GM23338 (cell line): ENCODE measurements around the gene TBCC. TPM values are rescaled to one million over a fixed set of nuclear protein-coding genes. Genes with fewer than 3 reads are reported as not detected.

Source experiments
- ATAC-seq: fragments of 200-7000 bp; cut with Tn5 transposase; 3 replicates; pipeline ENCODE4 v1.9.1; 2020
- DNase-seq: peaks from one replicate; pipeline ENCODE4 v3.0.0-alpha.2; 2015; ENCODE audit warnings: low spot score
- H2AFZ ChIP-seq: fragments of 200-600 bp; sonication (generic); 2 replicates; pipeline ENCODE4 v1.8.0; 2016; ENCODE audit warnings: antibody characterized with exemption, mild to moderate bottlenecking, moderate library complexity
- H3F3A ChIP-seq: fragments of 200-600 bp; sonication (generic); replicated peaks from 2 replicates; pipeline ENCODE4 v1.8.0; 2017; ENCODE audit warnings: antibody characterized with exemption, mixed run types, low read depth
- H3K27ac ChIP-seq: fragments of 200-600 bp; sonication (generic); 2 replicates; pipeline ENCODE4 v1.6.1; 2016; ENCODE audit warnings: low read depth
- H3K27me3 ChIP-seq: fragments of 200-600 bp; sonication (generic); 2 replicates; pipeline ENCODE4 v1.8.0; 2016; ENCODE audit warnings: mild to moderate bottlenecking, mixed run types, moderate library complexity; ENCODE audit not compliant: insufficient read depth
- H3K36me3 ChIP-seq: fragments of 200-600 bp; sonication (generic); 2 replicates; pipeline ENCODE4 v1.8.0; 2016; ENCODE audit warnings: mild to moderate bottlenecking; ENCODE audit not compliant: insufficient read depth
- H3K4me1 ChIP-seq: fragments of 200-600 bp; sonication (generic); 2 replicates; pipeline ENCODE4 v1.8.0; 2016; ENCODE audit warnings: mild to moderate bottlenecking, moderate library complexity; ENCODE audit not compliant: insufficient read depth
- H3K4me2 ChIP-seq: fragments of 200-600 bp; sonication (generic); 2 replicates; pipeline ENCODE4 v1.7.1; 2017; ENCODE audit warnings: mixed run types
- H3K4me3 ChIP-seq: fragments of 200-600 bp; sonication (generic); 2 replicates; pipeline ENCODE4 v1.6.1; 2016; ENCODE audit warnings: mixed run types
- H3K79me2 ChIP-seq: fragments of 200-600 bp; sonication (generic); replicated peaks from 2 replicates; pipeline ENCODE4 v1.8.0; 2017; ENCODE audit warnings: mild to moderate bottlenecking; ENCODE audit not compliant: insufficient read depth
- H3K9me2 ChIP-seq: fragments of 200-600 bp; sonication (generic); 2 replicates; pipeline ENCODE4 v1.8.0; 2017; ENCODE audit not compliant: insufficient read depth
- H4K20me1 ChIP-seq: fragments of 200-600 bp; sonication (generic); replicated peaks from 2 replicates; pipeline ENCODE4 v1.8.0; 2017; ENCODE audit warnings: mild to moderate bottlenecking; ENCODE audit not compliant: insufficient read depth
- H3K27ac Mint-ChIP-seq: 2 replicates; pipeline ENCODE4 v1.8.0; 2020; ENCODE audit warnings: inconsistent platforms, mild to moderate bottlenecking, moderate library complexity, mixed read lengths
- H3K27me3 Mint-ChIP-seq: 3 replicates; pipeline ENCODE4 v1.8.0; 2022; ENCODE audit warnings: low read depth, mild to moderate bottlenecking, moderate library complexity, mixed read lengths, inconsistent platforms; ENCODE audit not compliant: insufficient read depth, poor library complexity
- H3K36me3 Mint-ChIP-seq: 3 replicates; pipeline ENCODE4 v1.8.0; 2021; ENCODE audit warnings: low read depth, mild to moderate bottlenecking, inconsistent platforms, moderate library complexity, mixed read lengths
- H3K4me1 Mint-ChIP-seq: 3 replicates; pipeline ENCODE4 v1.8.0; 2020; ENCODE audit warnings: mild to moderate bottlenecking, inconsistent platforms, mixed read lengths
- H3K4me3 Mint-ChIP-seq: 3 replicates; pipeline ENCODE4 v1.8.0; 2021; ENCODE audit warnings: moderate library complexity, mild to moderate bottlenecking, inconsistent platforms, mixed read lengths
- H3K9me3 Mint-ChIP-seq: 3 replicates; pipeline ENCODE4 v1.8.0; 2020; ENCODE audit warnings: moderate library complexity, mild to moderate bottlenecking, inconsistent platforms, mixed read lengths
- EZH2 ChIP-seq: fragments of 200-600 bp; sonication (generic); IDR thresholded peaks from one replicate; pipeline ENCODE4 v1.8.0; 2017; ENCODE audit warnings: antibody characterized with exemption, mild to moderate bottlenecking, low read depth; ENCODE audit not compliant: unreplicated experiment
- EZH2phosphoT487 ChIP-seq: fragments of 200-600 bp; sonication (generic); IDR thresholded peaks from one replicate; pipeline ENCODE4 v1.8.1; 2018; ENCODE audit warnings: antibody characterized with exemption; ENCODE audit not compliant: unreplicated experiment
- JUNB ChIP-seq: IDR thresholded peaks from one replicate; pipeline ENCODE4 v1.6.1; 2016; ENCODE audit warnings: antibody characterized with exemption; ENCODE audit not compliant: unreplicated experiment
- POLR2AphosphoS5 ChIP-seq: IDR thresholded peaks from 2 replicates; pipeline ENCODE4 v1.6.1; 2016; ENCODE audit warnings: antibody characterized with exemption, low read depth
- STAT1 ChIP-seq: IDR thresholded peaks from one replicate; pipeline ENCODE4 v1.6.1; 2016; ENCODE audit warnings: antibody characterized with exemption; ENCODE audit not compliant: unreplicated experiment
- polyA plus RNA-seq: library from polyadenylated mRNA; unstranded; fragments of >200 nt; fragmentation: Nextera tagmentation; extraction: Ambion mirVana; gene quantifications from 2 replicates; pipeline ENCODE4 v1.2.1, GENCODE V29; 2016
- total RNA-seq: library from RNA; depleted of rRNA; stranded (reverse); fragments of >200 nt; shearing (Covaris generic); gene quantifications from 2 replicates; pipeline ENCODE4 v1.2.3, GENCODE V29; 2014
- TF ChIP-seq, protein P1 (sequence below): fragments of 250-450 bp; sonication (Bioruptor Pico); IDR thresholded peaks from 2 replicates; pipeline ENCODE4 v1.5.0; 2020; ENCODE audit warnings: mild to moderate bottlenecking, moderate library complexity
- TF ChIP-seq, protein P2 (sequence below): IDR thresholded peaks from 2 replicates; pipeline ENCODE4 v1.6.1; 2016; ENCODE audit warnings: antibody characterized with exemption

Gene TBCC
- total and polyA plus RNA-seq, 2 experiments from 2014 or later, result 45.0 to 48.3 TPM

GRCh38 chr6:42709871-42710270 lies 36.0 kb downstream of the TBCC start (continued):
- TF ChIP-seq POLR2AphosphoS5 (no peak), STAT1 (no peak), JUNB (no peak)
- TF ChIP-seq, protein P1, sequence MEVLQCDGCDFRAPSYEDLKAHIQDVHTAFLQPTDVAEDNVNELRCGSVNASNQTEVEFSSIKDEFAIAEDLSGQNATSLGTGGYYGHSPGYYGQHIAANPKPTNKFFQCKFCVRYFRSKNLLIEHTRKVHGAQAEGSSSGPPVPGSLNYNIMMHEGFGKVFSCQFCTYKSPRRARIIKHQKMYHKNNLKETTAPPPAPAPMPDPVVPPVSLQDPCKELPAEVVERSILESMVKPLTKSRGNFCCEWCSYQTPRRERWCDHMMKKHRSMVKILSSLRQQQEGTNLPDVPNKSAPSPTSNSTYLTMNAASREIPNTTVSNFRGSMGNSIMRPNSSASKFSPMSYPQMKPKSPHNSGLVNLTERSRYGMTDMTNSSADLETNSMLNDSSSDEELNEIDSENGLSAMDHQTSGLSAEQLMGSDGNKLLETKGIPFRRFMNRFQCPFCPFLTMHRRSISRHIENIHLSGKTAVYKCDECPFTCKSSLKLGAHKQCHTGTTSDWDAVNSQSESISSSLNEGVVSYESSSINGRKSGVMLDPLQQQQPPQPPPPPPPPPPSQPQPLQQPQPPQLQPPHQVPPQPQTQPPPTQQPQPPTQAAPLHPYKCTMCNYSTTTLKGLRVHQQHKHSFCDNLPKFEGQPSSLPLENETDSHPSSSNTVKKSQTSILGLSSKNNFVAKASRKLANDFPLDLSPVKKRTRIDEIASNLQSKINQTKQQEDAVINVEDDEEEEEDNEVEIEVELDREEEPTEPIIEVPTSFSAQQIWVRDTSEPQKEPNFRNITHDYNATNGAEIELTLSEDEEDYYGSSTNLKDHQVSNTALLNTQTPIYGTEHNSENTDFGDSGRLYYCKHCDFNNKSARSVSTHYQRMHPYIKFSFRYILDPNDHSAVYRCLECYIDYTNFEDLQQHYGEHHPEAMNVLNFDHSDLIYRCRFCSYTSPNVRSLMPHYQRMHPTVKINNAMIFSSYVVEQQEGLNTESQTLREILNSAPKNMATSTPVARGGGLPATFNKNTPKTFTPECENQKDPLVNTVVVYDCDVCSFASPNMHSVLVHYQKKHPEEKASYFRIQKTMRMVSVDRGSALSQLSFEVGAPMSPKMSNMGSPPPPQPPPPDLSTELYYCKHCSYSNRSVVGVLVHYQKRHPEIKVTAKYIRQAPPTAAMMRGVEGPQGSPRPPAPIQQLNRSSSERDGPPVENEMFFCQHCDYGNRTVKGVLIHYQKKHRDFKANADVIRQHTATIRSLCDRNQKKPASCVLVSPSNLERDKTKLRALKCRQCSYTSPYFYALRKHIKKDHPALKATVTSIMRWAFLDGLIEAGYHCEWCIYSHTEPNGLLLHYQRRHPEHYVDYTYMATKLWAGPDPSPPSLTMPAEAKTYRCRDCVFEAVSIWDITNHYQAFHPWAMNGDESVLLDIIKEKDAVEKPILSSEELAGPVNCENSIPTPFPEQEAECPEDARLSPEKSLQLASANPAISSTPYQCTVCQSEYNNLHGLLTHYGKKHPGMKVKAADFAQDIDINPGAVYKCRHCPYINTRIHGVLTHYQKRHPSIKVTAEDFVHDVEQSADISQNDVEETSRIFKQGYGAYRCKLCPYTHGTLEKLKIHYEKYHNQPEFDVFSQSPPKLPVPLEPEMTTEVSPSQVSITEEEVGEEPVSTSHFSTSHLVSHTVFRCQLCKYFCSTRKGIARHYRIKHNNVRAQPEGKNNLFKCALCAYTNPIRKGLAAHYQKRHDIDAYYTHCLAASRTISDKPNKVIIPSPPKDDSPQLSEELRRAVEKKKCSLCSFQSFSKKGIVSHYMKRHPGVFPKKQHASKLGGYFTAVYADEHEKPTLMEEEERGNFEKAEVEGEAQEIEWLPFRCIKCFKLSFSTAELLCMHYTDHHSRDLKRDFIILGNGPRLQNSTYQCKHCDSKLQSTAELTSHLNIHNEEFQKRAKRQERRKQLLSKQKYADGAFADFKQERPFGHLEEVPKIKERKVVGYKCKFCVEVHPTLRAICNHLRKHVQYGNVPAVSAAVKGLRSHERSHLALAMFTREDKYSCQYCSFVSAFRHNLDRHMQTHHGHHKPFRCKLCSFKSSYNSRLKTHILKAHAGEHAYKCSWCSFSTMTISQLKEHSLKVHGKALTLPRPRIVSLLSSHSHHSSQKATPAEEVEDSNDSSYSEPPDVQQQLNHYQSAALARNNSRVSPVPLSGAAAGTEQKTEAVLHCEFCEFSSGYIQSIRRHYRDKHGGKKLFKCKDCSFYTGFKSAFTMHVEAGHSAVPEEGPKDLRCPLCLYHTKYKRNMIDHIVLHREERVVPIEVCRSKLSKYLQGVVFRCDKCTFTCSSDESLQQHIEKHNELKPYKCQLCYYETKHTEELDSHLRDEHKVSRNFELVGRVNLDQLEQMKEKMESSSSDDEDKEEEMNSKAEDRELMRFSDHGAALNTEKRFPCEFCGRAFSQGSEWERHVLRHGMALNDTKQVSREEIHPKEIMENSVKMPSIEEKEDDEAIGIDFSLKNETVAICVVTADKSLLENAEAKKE (CRISPR knock-in tag), result no peak
- TF ChIP-seq, protein P2, sequence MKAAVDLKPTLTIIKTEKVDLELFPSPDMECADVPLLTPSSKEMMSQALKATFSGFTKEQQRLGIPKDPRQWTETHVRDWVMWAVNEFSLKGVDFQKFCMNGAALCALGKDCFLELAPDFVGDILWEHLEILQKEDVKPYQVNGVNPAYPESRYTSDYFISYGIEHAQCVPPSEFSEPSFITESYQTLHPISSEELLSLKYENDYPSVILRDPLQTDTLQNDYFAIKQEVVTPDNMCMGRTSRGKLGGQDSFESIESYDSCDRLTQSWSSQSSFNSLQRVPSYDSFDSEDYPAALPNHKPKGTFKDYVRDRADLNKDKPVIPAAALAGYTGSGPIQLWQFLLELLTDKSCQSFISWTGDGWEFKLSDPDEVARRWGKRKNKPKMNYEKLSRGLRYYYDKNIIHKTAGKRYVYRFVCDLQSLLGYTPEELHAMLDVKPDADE, result no peak

- H3K27me3 ChIP-seq, result no peaks in the 10 kb centered on the region
- H3K79me2 ChIP-seq, result no peaks in the 10 kb centered on the region
- H3K27ac Mint-ChIP-seq, result no peak overlapping the region
- peaks cover 6% of the 10 kb centered on the region for H3K27me3 Mint-ChIP-seq
- H3K36me3 ChIP-seq, result no peaks in the 10 kb centered on the region
- DNase-seq, result no peak
- H3K27ac ChIP-seq, result no peak overlapping the region
- no peak overlapping the region for H3K4me3 Mint-ChIP-seq
- H3K9me3 Mint-ChIP-seq, result peaks cover 12% of the 10 kb centered on the region
- H4K20me1 ChIP-seq, result no peaks in the 10 kb centered on the region
- H3K4me2 ChIP-seq, result no peak overlapping the region
- H3K36me3 Mint-ChIP-seq, result peaks cover 3% of the 10 kb centered on the region; the same call in 1 of the 3 replicates
- H3K4me3 ChIP-seq, result no peak overlapping the region
- H3K4me1 Mint-ChIP-seq, result peaks cover 11% of the 10 kb centered on the region
- ATAC-seq, result no peak
- no peaks in the 10 kb centered on the region for H3K9me2 ChIP-seq
- peaks cover 3% of the 10 kb centered on the region; the same call in 1 of the 2 replicates for H3K4me1 ChIP-seq
- H2AFZ ChIP-seq, result no peak overlapping the region
- H3F3A ChIP-seq, result no peaks in the 10 kb centered on the region
- no peak for TF ChIP-seq EZH2
- TF ChIP-seq JUNB, result no peak
- TF ChIP-seq, protein P1 (CRISPR knock-in tag), result no peak
- no peak for TF ChIP-seq POLR2AphosphoS5
- TF ChIP-seq, protein P2, result no peak
- no peak for TF ChIP-seq EZH2phosphoT487
Measured at GRCh38 chr6:42708096-42708495, 37.8 kb downstream of the TBCC start.
